ENCODE results near the gene SOX5. TPM values are rescaled to one million over a fixed set of nuclear protein-coding genes. Genes with fewer than 3 reads are reported as not detected.

SOX5 gene
- total and polyA plus RNA-seq, 9 of the 15 experiments (the other 6 are each of a cell fraction or from before 2014, with no cell fraction given) = 8.3 to 16.5 (median 11.9) TPM

DNA sequence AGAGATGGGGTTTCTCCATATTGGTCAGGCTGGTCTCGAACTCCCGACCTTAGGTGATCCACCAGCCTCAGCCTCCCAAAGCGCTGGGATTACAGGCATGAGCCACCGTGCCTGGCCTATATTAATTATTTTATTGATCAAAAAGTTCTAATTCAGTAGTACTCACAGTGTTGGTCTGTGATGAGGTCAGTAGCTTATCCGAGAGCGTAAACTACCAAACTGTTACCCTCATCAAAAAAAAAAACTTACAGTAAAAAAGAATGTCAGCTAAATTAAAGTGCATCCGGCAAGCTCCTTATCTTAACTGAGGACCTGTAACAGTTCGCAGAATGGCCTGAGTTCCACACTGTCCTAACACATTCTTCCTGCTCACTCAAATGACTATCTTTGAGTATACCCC lies 228.2 kb downstream of the SOX5 start (continued):
- TF ChIP-seq, protein P1, sequence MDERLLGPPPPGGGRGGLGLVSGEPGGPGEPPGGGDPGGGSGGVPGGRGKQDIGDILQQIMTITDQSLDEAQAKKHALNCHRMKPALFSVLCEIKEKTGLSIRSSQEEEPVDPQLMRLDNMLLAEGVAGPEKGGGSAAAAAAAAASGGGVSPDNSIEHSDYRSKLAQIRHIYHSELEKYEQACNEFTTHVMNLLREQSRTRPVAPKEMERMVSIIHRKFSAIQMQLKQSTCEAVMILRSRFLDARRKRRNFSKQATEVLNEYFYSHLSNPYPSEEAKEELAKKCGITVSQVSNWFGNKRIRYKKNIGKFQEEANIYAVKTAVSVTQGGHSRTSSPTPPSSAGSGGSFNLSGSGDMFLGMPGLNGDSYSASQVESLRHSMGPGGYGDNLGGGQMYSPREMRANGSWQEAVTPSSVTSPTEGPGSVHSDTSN (CRISPR knock-in tag; IDR thresholded peaks at IDR 0.05; ENCODE audit: low read depth) = no peak
- TF ChIP-seq, protein P1 (tag; conservative IDR thresholded peaks at IDR 0.05; ENCODE audit: low read depth) = peak; percentile 28; the same call in 1 of the 2 replicates
- peak; percentile 39 for TF ChIP-seq TAF9B (IDR thresholded peaks at IDR 0.05; ENCODE audit: partially characterized antibody)
- TF ChIP-seq NFRKB (IDR thresholded peaks at IDR 0.05; ENCODE audit: low read depth) = 0 out of 2 replicates have a peak, but pooled peaks have one; percentile 58

DNA sequence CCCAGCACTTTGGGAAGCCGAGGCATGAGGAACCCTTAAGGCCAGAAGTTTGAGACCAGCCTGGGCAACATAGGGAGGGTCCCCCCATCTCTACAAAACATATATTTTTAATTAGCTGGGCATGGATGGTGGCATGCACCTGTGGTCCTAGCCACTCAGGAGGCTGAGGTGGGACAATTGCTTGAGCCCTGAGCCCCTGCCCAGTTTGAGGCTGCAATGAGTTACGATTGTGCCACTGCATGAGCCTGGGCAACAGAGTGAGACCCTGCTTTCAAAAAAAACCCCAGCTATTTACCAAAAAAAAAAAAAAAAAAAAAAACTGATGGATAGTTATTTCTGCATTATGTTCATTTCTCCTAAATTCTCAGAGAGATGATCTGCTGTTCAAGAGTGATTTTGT lies 230.0 kb downstream of the SOX5 start:
- Histone ChIP-seq H4K20me1 (replicated peaks; ENCODE audit: control insufficient read depth, insufficient read depth, low read length) (no peaks in the 10 kb centered on the region), H3K79me2 (ENCODE audit: control insufficient read depth, insufficient read depth, low read length) (peaks cover 58% of the 10 kb centered on the region), H3K9me3 (replicated peaks; ENCODE audit: control insufficient read depth, insufficient read depth, low read depth, low read length) (no peaks in the 10 kb centered on the region), H3K4me3 (peak overlapping the region; percentile 34), H3K9me1 (ENCODE audit: control insufficient read depth, insufficient read depth, low read length) (no peaks in the 10 kb centered on the region), H2AFZ (ENCODE audit: low read depth, low read length) (peak overlapping the region; percentile 54), H3K36me3 (ENCODE audit: control insufficient read depth, insufficient read depth, low read length) (peaks cover 5% of the 10 kb centered on the region; the same call in 1 of the 3 replicates), H3K9ac (ENCODE audit: insufficient read depth in 1 of 2, low read depth in 2 of 2, low read length in 2 of 2) (peak overlapping the region; percentile 61 to 75; a peak in 3 of 4 replicates), H3K4me2 (ENCODE audit: insufficient read depth, low read length) (peak overlapping the region; percentile 73), H3K27me3 (ENCODE audit: control insufficient read depth in 2 of 2, insufficient read depth in 2 of 2, low read length in 2 of 2) (no peaks in the 10 kb centered on the region), H3K4me1 (replicated peaks in 1 of 2; ENCODE audit: control insufficient read depth in 2 of 2, insufficient read depth in 2 of 2, low read length in 2 of 2) (peaks cover 0 to 18% of the 10 kb centered on the region in 2 experiments; a peak in 3 of 5 replicates), H3K27ac (ENCODE audit: extremely low read depth, low read depth, low read length) (peak overlapping the region; percentile 81)
- intact Hi-C loops (cut with micrococcal nuclease) (no loop called here), in situ Hi-C loops (cut with MboI) (no loop called here)
- POLR2A ChIA-PET = interaction anchor here (1.3 kb wide), 1 partner anchor 10 kb away, joined by 3 read pairs; no protein-coding TSS in a partner anchor
- peak; percentile 4 for ATAC-seq
- TF ChIP-seq, protein P2, sequence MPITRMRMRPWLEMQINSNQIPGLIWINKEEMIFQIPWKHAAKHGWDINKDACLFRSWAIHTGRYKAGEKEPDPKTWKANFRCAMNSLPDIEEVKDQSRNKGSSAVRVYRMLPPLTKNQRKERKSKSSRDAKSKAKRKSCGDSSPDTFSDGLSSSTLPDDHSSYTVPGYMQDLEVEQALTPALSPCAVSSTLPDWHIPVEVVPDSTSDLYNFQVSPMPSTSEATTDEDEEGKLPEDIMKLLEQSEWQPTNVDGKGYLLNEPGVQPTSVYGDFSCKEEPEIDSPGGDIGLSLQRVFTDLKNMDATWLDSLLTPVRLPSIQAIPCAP (CRISPR knock-in tag; IDR thresholded peaks at IDR 0.05; ENCODE audit: borderline replicate concordance) = no peak
- TF ChIP-seq, protein P1 (CRISPR knock-in tag; IDR thresholded peaks at IDR 0.05; ENCODE audit: low read depth) = no peak
- TF ChIP-seq, protein P1 (tag; conservative IDR thresholded peaks at IDR 0.05; ENCODE audit: low read depth) = 0 out of 2 replicates have a peak, but pooled peaks have one; percentile 6
- TF ChIP-seq PTRF (tag; IDR thresholded peaks at IDR 0.05) (no peak), ZNF121 (CRISPR knock-in tag; conservative IDR thresholded peaks at IDR 0.05) (peak; percentile 76), NFRKB (IDR thresholded peaks at IDR 0.05; ENCODE audit: low read depth) (no peak), RBM25 (IDR thresholded peaks at IDR 0.05; ENCODE audit: low read depth, low read length, severe bottlenecking) (peak; percentile 58), BCOR (IDR thresholded peaks at IDR 0.05) (0 out of 2 replicates have a peak, but pooled peaks have one; percentile 14), ZNF384 (IDR thresholded peaks at IDR 0.05; ENCODE audit: low read depth, low read length) (peak; percentile 25; the same call in 1 of the 2 replicates)
- TF ChIP-seq, protein P3, sequence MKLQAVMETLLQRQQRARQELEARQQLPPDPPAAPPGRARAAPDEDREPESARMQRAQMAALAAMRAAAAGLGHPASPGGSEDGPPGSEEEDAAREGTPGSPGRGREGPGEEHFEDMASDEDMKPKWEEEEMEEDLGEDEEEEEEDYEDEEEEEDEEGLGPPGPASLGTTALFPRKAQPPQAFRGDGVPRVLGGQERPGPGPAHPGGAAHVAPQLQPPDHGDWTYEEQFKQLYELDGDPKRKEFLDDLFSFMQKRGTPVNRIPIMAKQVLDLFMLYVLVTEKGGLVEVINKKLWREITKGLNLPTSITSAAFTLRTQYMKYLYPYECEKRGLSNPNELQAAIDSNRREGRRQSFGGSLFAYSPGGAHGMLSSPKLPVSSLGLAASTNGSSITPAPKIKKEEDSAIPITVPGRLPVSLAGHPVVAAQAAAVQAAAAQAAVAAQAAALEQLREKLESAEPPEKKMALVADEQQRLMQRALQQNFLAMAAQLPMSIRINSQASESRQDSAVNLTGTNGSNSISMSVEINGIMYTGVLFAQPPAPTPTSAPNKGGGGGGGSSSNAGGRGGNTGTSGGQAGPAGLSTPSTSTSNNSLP (IDR thresholded peaks at IDR 0.05; ENCODE audit: borderline replicate concordance, low read depth, low read length) = no peak
- CTCF ChIA-PET (ENCODE audit: low intra/inter-chr PET ratio) = no interaction called here
- DNase-seq (ENCODE audit: extremely low read depth in 1 of 4, low spot score in 3 of 4) = no peak
- no peak for FAIRE-seq
- no TSS peak for BruUV-seq (replicated peaks)
- WGBS (ENCODE audit: insufficient coverage, low coverage, missing lambda C conversion rate) = 8% methylated on average over 2 of the region's 2 CpGs
